Ishikawa (cell line): ENCODE results near the gene OR51L1.

Experiments
- CEBPB ChIP-seq: IDR thresholded peaks from 2 replicates; pipeline ENCODE4 v1.6.1; 2012
- CREB1 ChIP-seq: IDR thresholded peaks from 2 replicates; pipeline ENCODE4 v1.6.1; 2012; ENCODE audit warnings: low read depth
- EGR1 ChIP-seq: IDR thresholded peaks from 2 replicates; pipeline ENCODE4 v1.6.1; 2012
- EP300 ChIP-seq: IDR thresholded peaks from 2 replicates; pipeline ENCODE4 v1.6.1; 2012; ENCODE audit warnings: borderline replicate concordance
- FOXM1 ChIP-seq: IDR thresholded peaks from 2 replicates; pipeline ENCODE4 v1.6.1; 2012; ENCODE audit warnings: low read depth, borderline replicate concordance
- NFIC ChIP-seq: IDR thresholded peaks from 2 replicates; pipeline ENCODE4 v1.6.1; 2012
- RAD21 ChIP-seq: IDR thresholded peaks from 2 replicates; pipeline ENCODE4 v1.6.1; 2012; ENCODE audit warnings: low read depth
- REST ChIP-seq: IDR thresholded peaks from 2 replicates; pipeline ENCODE4 v1.6.1; 2012; ENCODE audit warnings: low read depth, mild to moderate bottlenecking
- TAF1 ChIP-seq: IDR thresholded peaks from 2 replicates; pipeline ENCODE4 v1.6.1; 2012; ENCODE audit warnings: low read depth, mild to moderate bottlenecking
- TEAD4 ChIP-seq: IDR thresholded peaks from 2 replicates; pipeline ENCODE4 v1.6.1; 2012
- YY1 ChIP-seq: IDR thresholded peaks from 2 replicates; pipeline ENCODE4 v1.6.1; 2012; ENCODE audit warnings: low read depth
- ZBTB7A ChIP-seq: IDR thresholded peaks from 2 replicates; pipeline ENCODE4 v1.6.1; 2012; ENCODE audit warnings: low read depth
- TF ChIP-seq, protein P1 (sequence below): IDR thresholded peaks from 2 replicates; pipeline ENCODE4 v1.6.1; 2012
- TF ChIP-seq, protein P2 (sequence below): IDR thresholded peaks from 2 replicates; pipeline ENCODE4 v1.6.1; 2012

- TF ChIP-seq CREB1 (no peak), REST (no peak), NFIC (no peak), YY1 (no peak), RAD21 (no peak), TAF1 (no peak), FOXM1 (no peak), EP300 (no peak), TEAD4 (no peak), ZBTB7A (no peak), EGR1 (no peak), CEBPB (no peak)
- TF ChIP-seq, protein P1, sequence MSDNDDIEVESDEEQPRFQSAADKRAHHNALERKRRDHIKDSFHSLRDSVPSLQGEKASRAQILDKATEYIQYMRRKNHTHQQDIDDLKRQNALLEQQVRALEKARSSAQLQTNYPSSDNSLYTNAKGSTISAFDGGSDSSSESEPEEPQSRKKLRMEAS, result no peak
- TF ChIP-seq, protein P2, sequence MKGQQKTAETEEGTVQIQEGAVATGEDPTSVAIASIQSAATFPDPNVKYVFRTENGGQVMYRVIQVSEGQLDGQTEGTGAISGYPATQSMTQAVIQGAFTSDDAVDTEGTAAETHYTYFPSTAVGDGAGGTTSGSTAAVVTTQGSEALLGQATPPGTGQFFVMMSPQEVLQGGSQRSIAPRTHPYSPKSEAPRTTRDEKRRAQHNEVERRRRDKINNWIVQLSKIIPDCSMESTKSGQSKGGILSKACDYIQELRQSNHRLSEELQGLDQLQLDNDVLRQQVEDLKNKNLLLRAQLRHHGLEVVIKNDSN, result no peak
These were observed 16.6 kb downstream of the OR51L1 start for GRCh38 chr11:5011254-5011653.
